Loucy (cell line): Measurements from ENCODE around the gene TPM1.

Experiments used
- H2AFZ ChIP-seq: fragments of 200-600 bp; sonication (generic); 2 replicates; pipeline ENCODE4 v1.6.0; 2016; ENCODE audit warnings: antibody characterized with exemption, mild to moderate bottlenecking, low read length, moderate library complexity
- H3F3A ChIP-seq: fragments of 200-600 bp; 2 replicates; pipeline ENCODE4 v1.6.0; 2016; ENCODE audit warnings: antibody characterized with exemption, low read depth, mild to moderate bottlenecking
- H3K27me3 ChIP-seq: fragments of 200-600 bp; sonication (generic); 2 replicates; pipeline ENCODE4 v1.6.1; 2014; ENCODE audit warnings: low read length, mild to moderate bottlenecking; ENCODE audit not compliant: insufficient read depth, poor library complexity, severe bottlenecking
- H3K36me3 ChIP-seq: fragments of 200-600 bp; sonication (generic); 2 replicates; pipeline ENCODE4 v1.6.1; 2016; ENCODE audit warnings: low read length; ENCODE audit not compliant: insufficient read depth
- H3K4me1 ChIP-seq: fragments of 200-600 bp; sonication (generic); 2 replicates; pipeline ENCODE4 v1.5.1; 2014; ENCODE audit warnings: low read length, mild to moderate bottlenecking; ENCODE audit not compliant: insufficient read depth, poor library complexity, severe bottlenecking
- H3K4me2 ChIP-seq: fragments of 200-600 bp; sonication (generic); 2 replicates; pipeline ENCODE4 v1.6.0; 2014; ENCODE audit warnings: antibody characterized with exemption, low read length, low read depth, mild to moderate bottlenecking; ENCODE audit not compliant: poor library complexity, severe bottlenecking
- H3K4me3 ChIP-seq: fragments of 200-600 bp; sonication (generic); 2 replicates; pipeline ENCODE4 v1.5.1; 2014; ENCODE audit warnings: low read length, mild to moderate bottlenecking, mixed read lengths; ENCODE audit not compliant: poor library complexity, severe bottlenecking
- H3K79me2 ChIP-seq: fragments of 200-600 bp; sonication (generic); 2 replicates; pipeline ENCODE4 v1.6.1; 2014; ENCODE audit warnings: low read length; ENCODE audit not compliant: insufficient read depth
- H3K9ac ChIP-seq: fragments of 200-600 bp; sonication (generic); 2 replicates; pipeline ENCODE4 v1.6.0; 2014; ENCODE audit warnings: mild to moderate bottlenecking, low read depth, low read length, moderate library complexity; ENCODE audit not compliant: poor library complexity, severe bottlenecking
- H3K9me2 ChIP-seq: fragments of 200-600 bp; sonication (generic); replicated peaks from 2 replicates; pipeline ENCODE4 v1.6.1; 2016; ENCODE audit warnings: low read depth, low read length, mixed read lengths
- H3K9me3 ChIP-seq: fragments of 200-600 bp; sonication (generic); 2 replicates; pipeline ENCODE4 v1.6.1; 2014; ENCODE audit warnings: mild to moderate bottlenecking, antibody characterized with exemption, low read length, low read depth; ENCODE audit not compliant: insufficient read depth
- H4K20me1 ChIP-seq: fragments of 200-600 bp; sonication (generic); 2 replicates; pipeline ENCODE4 v1.6.0; 2014; ENCODE audit warnings: antibody characterized with exemption, low read length, mild to moderate bottlenecking; ENCODE audit not compliant: insufficient read depth, poor library complexity, severe bottlenecking
- CTCF ChIP-seq: fragments of 200-600 bp; sonication (generic); conservative IDR thresholded peaks from 2 replicates; pipeline ENCODE4 v1.5.1; 2014; ENCODE audit warnings: mild to moderate bottlenecking, antibody characterized with exemption, low read length
- EZH2phosphoT487 ChIP-seq: fragments of 200-600 bp; IDR thresholded peaks from 2 replicates; pipeline ENCODE4 v1.6.1; 2018; ENCODE audit warnings: antibody characterized with exemption, mild to moderate bottlenecking, moderate library complexity, borderline replicate concordance

The TPM1 gene

DNA sequence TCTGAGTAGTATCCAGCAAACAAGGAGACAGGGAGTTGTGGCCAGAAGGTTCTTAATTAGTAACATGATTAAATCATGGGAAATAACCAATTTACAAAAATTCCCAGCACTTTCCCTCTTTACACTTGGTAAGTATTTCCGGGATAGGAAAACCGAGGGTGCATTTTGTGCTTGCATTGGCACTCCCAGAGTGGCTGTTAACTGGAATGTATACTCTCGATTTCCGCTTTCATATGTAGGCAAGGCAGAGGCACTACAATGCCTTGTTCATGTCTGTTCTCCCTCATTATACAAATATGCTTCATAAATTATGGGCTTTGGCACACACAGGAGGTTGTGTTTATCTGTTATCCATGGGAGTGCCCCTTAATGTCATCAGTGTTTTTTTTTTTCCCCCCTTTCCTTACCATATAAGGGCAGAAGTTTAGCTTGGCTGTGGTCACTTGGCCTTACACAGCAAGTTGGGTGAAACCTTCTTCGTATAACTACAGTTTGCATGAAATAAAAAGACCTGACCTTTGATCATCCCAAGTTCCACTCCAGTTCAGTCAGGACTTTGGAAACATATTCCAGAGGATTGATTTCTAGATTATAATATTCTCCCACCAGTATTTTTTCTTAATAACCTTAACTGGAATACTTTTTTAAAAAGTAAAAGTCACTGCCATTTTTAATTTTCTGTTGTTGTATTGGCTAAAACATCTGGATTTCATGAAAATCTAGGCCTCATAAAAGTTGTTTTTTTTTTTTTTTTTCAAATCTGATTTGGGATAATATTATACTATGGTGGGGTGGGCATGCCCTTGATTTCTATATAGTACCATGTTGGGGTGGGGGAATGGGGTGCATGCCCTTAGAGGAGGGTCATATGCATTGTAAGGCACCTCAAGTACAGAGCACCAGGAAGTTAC, 8.9 kb downstream of the TPM1 start:
- no peaks in the 10 kb centered on the region for H3K9me3 ChIP-seq
- H3K27me3 ChIP-seq = no peaks in the 10 kb centered on the region
- H3K79me2 ChIP-seq = peaks cover 75% of the 10 kb centered on the region
- H4K20me1 ChIP-seq = peaks cover 4% of the 10 kb centered on the region
- peak overlapping the region; percentile 90 for H3K4me2 ChIP-seq
- H3K36me3 ChIP-seq = no peaks in the 10 kb centered on the region
- H2AFZ ChIP-seq = no peak overlapping the region
- H3K9me2 ChIP-seq = no peaks in the 10 kb centered on the region
- no peaks in the 10 kb centered on the region for H3F3A ChIP-seq
- TF ChIP-seq CTCF (no peak), EZH2phosphoT487 (no peak)
- H3K4me3 ChIP-seq = peak overlapping the region; percentile 96
- peaks cover 75% of the 10 kb centered on the region for H3K4me1 ChIP-seq
- H3K9ac ChIP-seq = peak overlapping the region; percentile 83

DNA sequence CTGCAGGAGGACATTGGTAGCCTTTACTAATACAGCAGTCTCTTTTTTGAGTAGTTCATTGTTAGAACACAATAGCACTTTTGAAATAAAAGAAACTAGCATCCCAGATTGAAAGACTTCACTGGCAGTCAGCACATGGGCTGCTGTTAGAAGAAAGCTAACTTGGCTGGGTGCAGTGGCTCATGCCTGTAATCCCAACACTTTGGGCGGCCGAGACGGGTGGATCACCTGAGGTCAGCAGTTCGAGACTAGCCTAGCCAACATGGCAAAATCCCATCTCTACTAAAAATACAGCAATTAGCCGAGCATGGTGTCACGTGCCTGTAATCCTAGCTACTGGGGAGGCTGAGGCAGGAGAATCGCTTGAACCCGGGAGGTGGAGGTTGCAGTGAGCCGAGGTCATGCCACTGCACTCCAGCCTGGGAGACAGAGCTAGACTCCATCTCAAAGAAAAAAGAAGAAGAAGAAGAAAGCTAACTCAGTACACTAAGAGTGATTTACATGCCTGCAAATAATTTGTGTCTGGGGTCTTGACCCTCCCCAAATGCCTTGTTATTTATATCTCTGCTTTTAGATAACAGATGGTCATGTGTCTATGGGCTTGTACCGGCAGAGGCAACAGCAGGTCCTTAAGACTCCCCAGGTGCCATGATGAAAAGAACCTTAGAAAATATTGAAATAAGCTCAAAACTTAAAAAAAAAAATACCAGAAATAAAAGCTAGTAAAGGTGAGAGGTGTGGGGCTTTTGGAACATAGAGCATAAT, 9.7 kb downstream of the TPM1 start:
- H3K79me2 ChIP-seq = peaks cover 81% of the 10 kb centered on the region
- peak overlapping the region; percentile 96 for H3K4me3 ChIP-seq
- no peaks in the 10 kb centered on the region for H3K9me2 ChIP-seq
- H3F3A ChIP-seq = no peaks in the 10 kb centered on the region
- H4K20me1 ChIP-seq = peaks cover 4% of the 10 kb centered on the region
- no peaks in the 10 kb centered on the region for H3K27me3 ChIP-seq
- H3K4me1 ChIP-seq = peaks cover 81% of the 10 kb centered on the region
- peak overlapping the region; percentile 90 for H3K4me2 ChIP-seq
- no peak overlapping the region for H2AFZ ChIP-seq
- peak overlapping the region; percentile 83 for H3K9ac ChIP-seq
- no peak for TF ChIP-seq EZH2phosphoT487
- peaks cover 4% of the 10 kb centered on the region; the same call in 1 of the 2 replicates for H3K36me3 ChIP-seq
- H3K9me3 ChIP-seq = no peaks in the 10 kb centered on the region

DNA sequence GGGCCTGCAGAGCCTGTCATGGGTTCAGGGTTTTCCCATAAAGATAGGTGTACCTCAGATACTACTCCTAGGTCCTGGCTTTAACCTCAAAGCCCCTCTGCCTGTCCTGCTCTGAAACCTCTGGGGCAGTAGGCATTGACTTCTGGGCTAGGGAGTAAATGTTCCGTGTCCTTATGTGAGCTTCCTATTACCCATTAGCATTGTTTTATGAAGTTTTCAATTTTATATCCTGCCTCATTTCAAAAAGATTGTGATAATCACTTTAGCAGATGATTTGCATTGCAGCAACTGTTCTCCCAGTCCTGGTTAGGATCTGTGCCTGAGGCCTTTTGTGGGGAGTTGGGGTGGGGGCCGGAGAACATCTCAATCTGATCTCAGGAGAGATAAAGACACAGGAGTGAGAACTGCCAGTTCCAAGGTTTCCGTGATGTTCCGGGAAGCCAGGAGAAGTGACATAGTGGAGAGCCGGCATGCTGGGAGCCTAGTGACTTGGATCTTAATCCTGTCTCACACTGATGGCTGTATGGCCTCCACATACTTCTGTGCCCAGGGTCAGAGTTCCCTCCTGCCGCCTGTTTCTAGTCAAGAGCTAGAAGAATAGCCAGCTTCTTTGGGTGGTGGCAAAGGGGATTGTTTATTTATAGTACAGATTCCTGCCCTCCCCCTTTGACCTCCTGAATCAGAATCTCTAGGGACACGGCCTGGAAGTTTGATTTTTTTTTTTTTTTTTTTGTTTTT, 10.6 kb downstream of the TPM1 start:
- peaks cover 13% of the 10 kb centered on the region; the same call in 1 of the 2 replicates for H3K36me3 ChIP-seq
- H3K79me2 ChIP-seq = peaks cover 81% of the 10 kb centered on the region
- peaks cover 75% of the 10 kb centered on the region for H3K4me1 ChIP-seq
- no peak overlapping the region for H3K9ac ChIP-seq
- H3K9me3 ChIP-seq = no peaks in the 10 kb centered on the region
- no peaks in the 10 kb centered on the region for H3F3A ChIP-seq
- H3K9me2 ChIP-seq = no peaks in the 10 kb centered on the region
- peak overlapping the region; percentile 9 for H3K4me3 ChIP-seq
- H2AFZ ChIP-seq = no peak overlapping the region
- TF ChIP-seq EZH2phosphoT487 (no peak), CTCF (no peak)
- peak overlapping the region; percentile 90 for H3K4me2 ChIP-seq
- peaks cover 4% of the 10 kb centered on the region for H4K20me1 ChIP-seq
- H3K27me3 ChIP-seq = no peaks in the 10 kb centered on the region
